HL-60/S4 (cell line): Measurements from ENCODE around the gene HDGF.
"Not testable (repeated sequence)": the region's sequence is repeated elsewhere in the genome, so short reads cannot be mapped to it uniquely, and the experiment has no call there.

Experiments
- in situ Hi-C: fragments of 300-500 bp; cut with MboI; formaldehyde crosslinking; loops from 2 replicates; pipeline ENCODE4 v1.14.3; 2022; ENCODE audit warnings: low sequenced_read_pairs

The HDGF gene

GRCh38 chr1:156767101-156767878 lies 15.8 kb upstream of the HDGF start, which contains the start of gene PRCC:
TSS of gene PRCC (plus strand) at chr1:156767535. CDS start at chr1:156767772, 237 bp downstream.
- in situ Hi-C loops = no loop called here

- in situ Hi-C loops = no loop called here
These were observed 15.0 kb upstream of the HDGF start for GRCh38 chr1:156766298-156767100.

GRCh38 chr1:156765666-156766065 lies 14.2 kb upstream of the HDGF start:
- in situ Hi-C loops = no loop called here

GRCh38 chr1:156765136-156765535 lies 13.7 kb upstream of the HDGF start:
- in situ Hi-C loops = not testable (repeated sequence)

GRCh38 chr1:156760796-156761104 lies 9.3 kb upstream of the HDGF start:
- in situ Hi-C loops = no loop called here

- in situ Hi-C loops = no loop called here
These were observed 8.8 kb upstream of the HDGF start for GRCh38 chr1:156760092-156760795.

GRCh38 chr1:156757572-156758253 lies 6.2 kb upstream of the HDGF start:
- in situ Hi-C loops = not testable (repeated sequence)

- in situ Hi-C loops = no loop called here
These were observed 4.9 kb upstream of the HDGF start for GRCh38 chr1:156756355-156756754.

GRCh38 chr1:156755527-156755950 lies 4.1 kb upstream of the HDGF start:
- in situ Hi-C loops = no loop called here

- in situ Hi-C loops = no loop called here
These were observed 2.7 kb upstream of the HDGF start for GRCh38 chr1:156754219-156754618.

GRCh38 chr1:156752843-156753482 lies 1.5 kb upstream of the HDGF start:
- in situ Hi-C loops = no loop called here

GRCh38 chr1:156751757-156752481 lies 444 bp upstream of the HDGF start:
- in situ Hi-C loops = no loop called here

GRCh38 chr1:156750711-156751450 lies 594 bp downstream of the HDGF start:
- in situ Hi-C loops = no loop called here

- in situ Hi-C loops = no loop called here
These were observed 1.2 kb downstream of the HDGF start for GRCh38 chr1:156750191-156750672.

- in situ Hi-C loops = no loop called here
These were observed 1.9 kb downstream of the HDGF start for GRCh38 chr1:156749419-156750118.

- in situ Hi-C loops = no loop called here
These were observed 2.6 kb downstream of the HDGF start for GRCh38 chr1:156748670-156749418.

- in situ Hi-C loops = no loop called here
These were observed 3.5 kb downstream of the HDGF start for GRCh38 chr1:156747742-156748669.
